Astrocyte (in vitro differentiated cells and primary cell): ENCODE results near the gene EIF5A2. TPM values are rescaled to one million over a fixed set of nuclear protein-coding genes. Genes with fewer than 3 reads are reported as not detected.

Experiments
- DNase-seq: peaks from one replicate; pipeline ENCODE4 v3.0.0-alpha.2; 2010; ENCODE audit warnings: low read depth
- FAIRE-seq: peaks from 2 replicates; lab custom pipeline; 2011; peaks lifted over from hg19 to GRCh38; lab: Jason Lieb, UNC
- H2AFZ ChIP-seq: 2 replicates; pipeline ENCODE4 v1.6.0; 2012; ENCODE audit warnings: low read depth, low read length, inconsistent platforms
- H3K27ac ChIP-seq: 2 replicates; pipeline ENCODE4 v1.5.1; 2011; ENCODE audit warnings: low read depth, low read length, inconsistent platforms
- H3K27me3 ChIP-seq: 2 replicates; pipeline ENCODE4 v1.6.0; 2011; ENCODE audit warnings: low read length, inconsistent platforms; ENCODE audit not compliant: insufficient read depth
- H3K36me3 ChIP-seq: 2 replicates; pipeline ENCODE4 v1.5.1; 2011; ENCODE audit warnings: low read length, inconsistent platforms; ENCODE audit not compliant: insufficient read depth
- H3K4me1 ChIP-seq: 2 replicates; pipeline ENCODE4 v1.5.1; 2011; ENCODE audit warnings: low read length, inconsistent platforms; ENCODE audit not compliant: insufficient read depth
- H3K4me2 ChIP-seq: 2 replicates; pipeline ENCODE4 v1.6.0; 2012; ENCODE audit warnings: low read length, inconsistent platforms
- H3K4me3 ChIP-seq: 2 replicates; pipeline ENCODE4 v1.5.1; 2011; ENCODE audit warnings: low read depth, mild to moderate bottlenecking, low read length, inconsistent platforms; ENCODE audit not compliant: insufficient read depth
- H3K79me2 ChIP-seq: 2 replicates; pipeline ENCODE4 v1.6.0; 2012; ENCODE audit warnings: mild to moderate bottlenecking, low read length, inconsistent platforms; ENCODE audit not compliant: insufficient read depth
- H3K9ac ChIP-seq: 2 replicates; pipeline ENCODE4 v1.6.0; 2012; ENCODE audit warnings: mild to moderate bottlenecking, low read length, inconsistent platforms
- H3K9me3 ChIP-seq: 2 replicates; pipeline ENCODE4 v1.5.1; 2012; ENCODE audit warnings: low read depth, mild to moderate bottlenecking, low read length, inconsistent platforms; ENCODE audit not compliant: insufficient read depth
- H4K20me1 ChIP-seq: 2 replicates; pipeline ENCODE4 v1.6.0; 2012; ENCODE audit warnings: low read length, inconsistent platforms; ENCODE audit not compliant: insufficient read depth
- H3K27ac Mint-ChIP-seq: one replicate; pipeline ENCODE4 v1.8.0; 2021; ENCODE audit warnings: mild to moderate bottlenecking, mixed read lengths; ENCODE audit not compliant: unreplicated experiment
- H3K27me3 Mint-ChIP-seq: one replicate; pipeline ENCODE4 v1.8.0; 2021; ENCODE audit warnings: low read depth, mixed read lengths; ENCODE audit not compliant: unreplicated experiment
- H3K36me3 Mint-ChIP-seq: one replicate; pipeline ENCODE4 v1.8.0; 2021; ENCODE audit warnings: low read depth, mixed read lengths; ENCODE audit not compliant: unreplicated experiment
- H3K4me1 Mint-ChIP-seq: one replicate; pipeline ENCODE4 v1.8.0; 2021; ENCODE audit warnings: low read depth, mixed read lengths; ENCODE audit not compliant: unreplicated experiment
- H3K4me3 Mint-ChIP-seq: one replicate; pipeline ENCODE4 v1.8.0; 2021; ENCODE audit warnings: mild to moderate bottlenecking, moderate library complexity, mixed read lengths; ENCODE audit not compliant: unreplicated experiment
- H3K9me3 Mint-ChIP-seq: one replicate; pipeline ENCODE4 v1.8.0; 2021; ENCODE audit warnings: mild to moderate bottlenecking, mixed read lengths; ENCODE audit not compliant: unreplicated experiment
- EZH2 ChIP-seq: IDR thresholded peaks from 2 replicates; pipeline ENCODE4 v1.6.1; 2012; ENCODE audit warnings: mild to moderate bottlenecking, low read length, inconsistent platforms; ENCODE audit not compliant: insufficient read depth
- total RNA-seq: library from RNA; stranded (reverse); gene quantifications from 2 replicates; pipeline ENCODE4 v1.2.1, GENCODE V29; 2021
- TF ChIP-seq, protein P1 (sequence below): IDR thresholded peaks from 2 replicates; pipeline ENCODE4 v1.5.1; 2011; ENCODE audit warnings: low read depth, mild to moderate bottlenecking, inconsistent platforms, low read length, moderate library complexity; ENCODE audit not compliant: insufficient read depth

Gene EIF5A2
- total RNA-seq, 1 donor from 2014 or later = 18.6 TPM

GRCh38 chr3:170869645-170870593 is 38.5 kb downstream of the EIF5A2 start, which contains the start of gene RPL22L1:
Gene RPL22L1 (minus strand): TSS chr3:170870195. CDS start chr3:170870167, 28 bp downstream.
- Mint-ChIP-seq H3K9me3 (no peaks in the 10 kb centered on the region), H3K4me1 (peaks cover 8% of the 10 kb centered on the region), H3K27ac (peak within 1 kb of the TSS; percentile 99), H3K27me3 (no peaks in the 10 kb centered on the region), H3K4me3 (peak within 1 kb of the TSS; percentile 98), H3K36me3 (peaks cover 10% of the 10 kb centered on the region)
- H4K20me1 ChIP-seq = peaks cover 27% of the 10 kb centered on the region
- H3K27ac ChIP-seq = peak within 1 kb of the TSS; percentile 95
- H3K79me2 ChIP-seq = peaks cover 30% of the 10 kb centered on the region
- H2AFZ ChIP-seq = peak within 1 kb of the TSS; percentile 91
- peak; percentile 90 for DNase-seq
- peak within 1 kb of the TSS; percentile 96 for H3K4me2 ChIP-seq
- peaks cover 13% of the 10 kb centered on the region for H3K4me1 ChIP-seq
- H3K9ac ChIP-seq = peak within 1 kb of the TSS; percentile 98
- H3K4me3 ChIP-seq = peak within 1 kb of the TSS; percentile 93
- peaks cover 23% of the 10 kb centered on the region for H3K36me3 ChIP-seq
- TF ChIP-seq EZH2 = no peak
- TF ChIP-seq, protein P1, sequence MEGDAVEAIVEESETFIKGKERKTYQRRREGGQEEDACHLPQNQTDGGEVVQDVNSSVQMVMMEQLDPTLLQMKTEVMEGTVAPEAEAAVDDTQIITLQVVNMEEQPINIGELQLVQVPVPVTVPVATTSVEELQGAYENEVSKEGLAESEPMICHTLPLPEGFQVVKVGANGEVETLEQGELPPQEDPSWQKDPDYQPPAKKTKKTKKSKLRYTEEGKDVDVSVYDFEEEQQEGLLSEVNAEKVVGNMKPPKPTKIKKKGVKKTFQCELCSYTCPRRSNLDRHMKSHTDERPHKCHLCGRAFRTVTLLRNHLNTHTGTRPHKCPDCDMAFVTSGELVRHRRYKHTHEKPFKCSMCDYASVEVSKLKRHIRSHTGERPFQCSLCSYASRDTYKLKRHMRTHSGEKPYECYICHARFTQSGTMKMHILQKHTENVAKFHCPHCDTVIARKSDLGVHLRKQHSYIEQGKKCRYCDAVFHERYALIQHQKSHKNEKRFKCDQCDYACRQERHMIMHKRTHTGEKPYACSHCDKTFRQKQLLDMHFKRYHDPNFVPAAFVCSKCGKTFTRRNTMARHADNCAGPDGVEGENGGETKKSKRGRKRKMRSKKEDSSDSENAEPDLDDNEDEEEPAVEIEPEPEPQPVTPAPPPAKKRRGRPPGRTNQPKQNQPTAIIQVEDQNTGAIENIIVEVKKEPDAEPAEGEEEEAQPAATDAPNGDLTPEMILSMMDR = no peak
- H3K27me3 ChIP-seq = no peaks in the 10 kb centered on the region
- H3K9me3 ChIP-seq = no peaks in the 10 kb centered on the region
- peak; percentile 41 for FAIRE-seq

DNA sequence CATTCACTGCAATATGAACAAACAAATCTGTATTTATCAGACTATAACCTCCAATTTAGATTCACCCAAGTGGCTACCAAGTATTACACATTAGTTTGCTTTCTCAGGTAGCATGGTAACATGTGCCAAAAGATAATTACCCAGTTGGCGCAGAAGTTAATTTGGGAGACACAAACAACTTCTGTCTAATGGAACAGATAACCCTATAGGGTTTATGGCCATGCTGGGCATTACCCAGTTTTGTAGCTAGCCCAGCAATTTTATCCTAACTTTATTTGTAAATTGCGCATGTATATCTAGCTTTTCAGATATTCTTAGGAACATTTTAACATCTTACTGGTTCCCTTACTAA is 39.2 kb downstream of the EIF5A2 start:
- no peaks in the 10 kb centered on the region for H3K9me3 Mint-ChIP-seq
- H3K27ac ChIP-seq = peak overlapping the region; percentile 95
- no peak for TF ChIP-seq EZH2
- TF ChIP-seq, protein P1 = no peak
- H3K4me2 ChIP-seq = peak overlapping the region; percentile 96
- H3K4me1 ChIP-seq = peaks cover 13% of the 10 kb centered on the region
- H3K79me2 ChIP-seq = peaks cover 30% of the 10 kb centered on the region
- H3K27me3 Mint-ChIP-seq = no peaks in the 10 kb centered on the region
- peaks cover 27% of the 10 kb centered on the region for H4K20me1 ChIP-seq
- no peaks in the 10 kb centered on the region for H3K27me3 ChIP-seq
- H3K4me3 Mint-ChIP-seq = peak overlapping the region; percentile 98
- peaks cover 8% of the 10 kb centered on the region for H3K4me1 Mint-ChIP-seq
- peaks cover 14% of the 10 kb centered on the region for H3K36me3 Mint-ChIP-seq
- no peak overlapping the region for H2AFZ ChIP-seq
- DNase-seq = no peak
- H3K27ac Mint-ChIP-seq = peak overlapping the region; percentile 99
- H3K9ac ChIP-seq = peak overlapping the region; percentile 98
- H3K9me3 ChIP-seq = no peaks in the 10 kb centered on the region
- H3K36me3 ChIP-seq = peaks cover 23% of the 10 kb centered on the region
- FAIRE-seq = no peak
- H3K4me3 ChIP-seq = peak overlapping the region; percentile 93
